Fibroblast of skin of left biceps (primary cell): ENCODE results near the gene ZDHHC12.

Experiments used
- DNase-seq, 2 experiments: peaks; one replicate each; pipeline ENCODE4 v3.0.0-alpha.2; 2013; ENCODE audit warnings: low read depth in 2 of 2

ZDHHC12 gene

GRCh38 chr9:128685636-128686489 is 38.1 kb downstream of the ZDHHC12 start:
- no peak for DNase-seq

- DNase-seq, result no peak
Observed at GRCh38 chr9:128684325-128685199, 39.4 kb downstream of the ZDHHC12 start.

GRCh38 chr9:128684065-128684324 is 39.9 kb downstream of the ZDHHC12 start:
- no peak for DNase-seq

GRCh38 chr9:128683340-128684064 is 40.4 kb downstream of the ZDHHC12 start:
- no peak for DNase-seq

GRCh38 chr9:128677794-128678193 is 46.1 kb downstream of the ZDHHC12 start:
- DNase-seq, result no peak

- DNase-seq, result no peak
Observed at GRCh38 chr9:128675382-128675781, 48.5 kb downstream of the ZDHHC12 start.
